ENCODE results near the gene SPACA4. TPM values are rescaled to one million over a fixed set of nuclear protein-coding genes. Genes with fewer than 3 reads are reported as not detected.
A peak's percentile ranks its signal among the peaks of the same experiment; 100 is the strongest.

SPACA4 gene
- total and polyA plus RNA-seq, 3 donors from 2014 or later, result 72.6 to 147 (median 145) TPM

GRCh38 chr19:48628486-48629296 is 22.1 kb downstream of the SPACA4 start:
- DNase-seq, result no peak
- Histone ChIP-seq H3K9me3 (no peaks in the 10 kb centered on the region), H3K27me3 (no peaks in the 10 kb centered on the region), H3K36me3 (ENCODE audit: low read depth, missing control alignments) (no peaks in the 10 kb centered on the region), H3K4me1 (peaks cover 42% of the 10 kb centered on the region), H3K27ac (peak overlapping the region; percentile 41 to 87), H3K4me3 (no peak overlapping the region)
- WGBS, 2 donors, result 77 to 79% methylated on average over 22 to 34 of the region's 34 CpGs
- TF ChIP-seq CTCF (IDR thresholded peaks at IDR 0.05), result no peak
- TF ChIP-seq POLR2A (IDR thresholded peaks at IDR 0.05), result no peak
- intact Hi-C loops (cut with DNase I; ENCODE audit: low total_unique reads), result no loop called here

- peak overlapping the region; percentile 87 to 98 for H3K27ac ChIP-seq
Measured at GRCh38 chr19:48629297-48629598, 22.7 kb downstream of the SPACA4 start.

GRCh38 chr19:48629599-48630295 is 23.2 kb downstream of the SPACA4 start:
- WGBS, 2 donors, result 48 to 57% methylated on average over 19 to 47 of the region's 48 CpGs
- Histone ChIP-seq H3K4me1 (peaks cover 46% of the 10 kb centered on the region), H3K4me3 (peak overlapping the region in 1 of 2 donors; percentile 40), H3K27me3 (no peaks in the 10 kb centered on the region), H3K36me3 (ENCODE audit: low read depth, missing control alignments) (no peaks in the 10 kb centered on the region), H3K27ac (peak overlapping the region; percentile 87 to 98), H3K9me3 (no peaks in the 10 kb centered on the region)
- no peak for TF ChIP-seq POLR2A (IDR thresholded peaks at IDR 0.05)
- TF ChIP-seq CTCF (IDR thresholded peaks at IDR 0.05), result no peak
- DNase-seq, result peak; percentile 65
- intact Hi-C loops (cut with DNase I; ENCODE audit: low total_unique reads), result no loop called here

More at GRCh38 chr19:48629297-48629598, 22.7 kb downstream of the SPACA4 start:
- TF ChIP-seq CTCF (IDR thresholded peaks at IDR 0.05) (no peak), POLR2A (IDR thresholded peaks at IDR 0.05) (no peak)
- intact Hi-C loops (cut with DNase I; ENCODE audit: low total_unique reads), result no loop called here
- WGBS, 2 donors, result 54 to 62% methylated on average over 14 to 22 of the region's 22 CpGs
- Histone ChIP-seq H3K27me3 (no peaks in the 10 kb centered on the region), H3K4me1 (peaks cover 47% of the 10 kb centered on the region), H3K36me3 (ENCODE audit: low read depth, missing control alignments) (no peaks in the 10 kb centered on the region), H3K9me3 (no peaks in the 10 kb centered on the region), H3K4me3 (peak overlapping the region in 1 of 2 donors; percentile 40)
- no peak for DNase-seq

GRCh38 chr19:48630296-48631063 is 23.9 kb downstream of the SPACA4 start:
- intact Hi-C loops (cut with DNase I; ENCODE audit: low total_unique reads), result no loop called here
- no peak for TF ChIP-seq CTCF (IDR thresholded peaks at IDR 0.05)
- no peak for TF ChIP-seq POLR2A (IDR thresholded peaks at IDR 0.05)
- Histone ChIP-seq H3K9me3 (no peaks in the 10 kb centered on the region), H3K36me3 (ENCODE audit: low read depth, missing control alignments) (no peaks in the 10 kb centered on the region), H3K4me1 (peaks cover 46% of the 10 kb centered on the region), H3K27me3 (no peaks in the 10 kb centered on the region), H3K4me3 (peak overlapping the region in 1 of 2 donors; percentile 40), H3K27ac (peak overlapping the region; percentile 87 to 98)
- peak; percentile 92 for DNase-seq
- WGBS, 2 donors, result 0 to 9% methylated on average over 1 to 47 of the region's 47 CpGs
